ENCODE data around the gene SPRYD4.
A peak's percentile ranks its signal among the peaks of the same experiment; 100 is the strongest.
"Not testable (repeated sequence)": the region's sequence is repeated elsewhere in the genome, so short reads cannot be mapped to it uniquely, and the experiment has no call there.

The SPRYD4 gene

GRCh38 chr12:56468216-56469006 is at the start of gene SPRYD4:
TSS of gene SPRYD4 (plus strand) at chr12:56468578. CDS start at chr12:56468592, 14 bp downstream.
- peak; percentile 94 for DNase-seq

GRCh38 chr12:56420411-56420810 is 48.0 kb upstream of the SPRYD4 start:
- no peak for DNase-seq

- no peak for DNase-seq
Observed at GRCh38 chr12:56425193-56425592, 43.2 kb upstream of the SPRYD4 start.

GRCh38 chr12:56425940-56426438 is 42.4 kb upstream of the SPRYD4 start:
- no peak for DNase-seq

- no peak for DNase-seq
Observed at GRCh38 chr12:56431288-56431687, 37.1 kb upstream of the SPRYD4 start.

GRCh38 chr12:56431850-56432249 is 36.5 kb upstream of the SPRYD4 start:
- DNase-seq = no peak

- no peak for DNase-seq
Observed at GRCh38 chr12:56434828-56435227, 33.5 kb upstream of the SPRYD4 start.

GRCh38 chr12:56437430-56438176 is 30.8 kb upstream of the SPRYD4 start:
- no peak for DNase-seq

GRCh38 chr12:56443208-56443607 is 25.2 kb upstream of the SPRYD4 start:
- DNase-seq = not testable (repeated sequence)

GRCh38 chr12:56448860-56449621 is 19.3 kb upstream of the SPRYD4 start, which contains the start of gene TIMELESS:
TSS of gene TIMELESS (minus strand) at chr12:56449426. CDS start at chr12:56434170, 15,256 bp downstream.
- peak; percentile 92 for DNase-seq

- DNase-seq = no peak
Observed at GRCh38 chr12:56449622-56449984, 18.8 kb upstream of the SPRYD4 start.

GRCh38 chr12:56450241-56450640 is 18.1 kb upstream of the SPRYD4 start:
- DNase-seq = no peak

- DNase-seq = no peak
Observed at GRCh38 chr12:56451147-56451546, 17.2 kb upstream of the SPRYD4 start.

- no peak for DNase-seq
Observed at GRCh38 chr12:56454557-56454956, 13.8 kb upstream of the SPRYD4 start, which contains the start of gene MIP. TSS of gene MIP (minus strand) at chr12:56454657. CDS start at chr12:56454613, 44 bp downstream.

GRCh38 chr12:56457817-56458216 is 10.6 kb upstream of the SPRYD4 start:
- DNase-seq = no peak

GRCh38 chr12:56461235-56462159 is 6.9 kb upstream of the SPRYD4 start:
- DNase-seq = no peak

- DNase-seq = no peak
Observed at GRCh38 chr12:56462565-56462964, 5.8 kb upstream of the SPRYD4 start.

GRCh38 chr12:56469007-56469930 is 891 bp downstream of the SPRYD4 start:
- DNase-seq = peak; percentile 20

- DNase-seq = no peak
Observed at GRCh38 chr12:56474389-56474788, 6.0 kb downstream of the SPRYD4 start.

GRCh38 chr12:56476143-56476542 is 7.8 kb downstream of the SPRYD4 start:
- DNase-seq = no peak

GRCh38 chr12:56476972-56477432 is 8.6 kb downstream of the SPRYD4 start:
- no peak for DNase-seq
